Urinary bladder (tissue), 4 donors: Measurements from ENCODE around the gene VIM. TPM values are rescaled to one million over a fixed set of nuclear protein-coding genes. Genes with fewer than 3 reads are reported as not detected.

Experiments
- DNase-seq: peaks from one replicate; pipeline ENCODE4 v3.0.0-alpha.2; 2015; ENCODE audit errors: extremely low spot score
- H3K27ac ChIP-seq: one replicate; pipeline ENCODE4 v1.5.1; 2013; ENCODE audit warnings: low read depth, mild to moderate bottlenecking, moderate library complexity
- H3K36me3 ChIP-seq: one replicate; pipeline ENCODE4 v1.6.1; 2013; ENCODE audit warnings: mild to moderate bottlenecking, moderate library complexity; ENCODE audit not compliant: insufficient read depth
- H3K4me1 ChIP-seq: one replicate; pipeline ENCODE4 v1.6.1; 2013; ENCODE audit warnings: mild to moderate bottlenecking, moderate library complexity; ENCODE audit not compliant: insufficient read depth
- H3K4me3 ChIP-seq: one replicate; pipeline ENCODE4 v1.5.1; 2013; ENCODE audit warnings: low read depth, low read length
- WGBS: extraction: QIAGEN DNeasy Blood & Tissue Kit; methylation state at CpG from one replicate; pipeline ENCODE4 v1.1.7; 2013; 5-methylcytosine and 5-hydroxymethylcytosine counted together
- polyA plus RNA-seq: library from polyadenylated mRNA; stranded (reverse); fragments of 200-250 nt; gene quantifications from one replicate; pipeline ENCODE4 v1.2.3, GENCODE V29; 2013
- total RNA-seq: library from RNA; depleted of rRNA; stranded (reverse); fragments of >200 nt; gene quantifications from one replicate; pipeline ENCODE4 v1.2.3, GENCODE V29; 2014
- donor health status: healthy with polysubstance abuse.
- donor health status: healthy.

The VIM gene
- total and polyA plus RNA-seq, 2 donors = 1,379 to 1,825 TPM

- DNase-seq = peak; percentile 80
- Histone ChIP-seq H3K4me1 (no peaks in the 10 kb centered on the region), H3K4me3 (peak within 1 kb of the TSS; percentile 69), H3K27ac (peak within 1 kb of the TSS; percentile 90), H3K36me3 (no peaks in the 10 kb centered on the region)
- under 1% methylated on average over 60 of the region's 60 CpGs for WGBS
These were observed 26.9 kb upstream of the VIM start, which contains the start of gene TRDMT1 for GRCh38 chr10:17200912-17201793. Gene TRDMT1, minus strand, starts transcription at chr10:17201672. Its CDS starts 38 bp downstream, at chr10:17201634.

GRCh38 chr10:17201794-17202116, 26.3 kb upstream of the VIM start:
- Histone ChIP-seq H3K4me3 (peak overlapping the region; percentile 69), H3K27ac (peak overlapping the region; percentile 90), H3K4me1 (no peaks in the 10 kb centered on the region), H3K36me3 (no peaks in the 10 kb centered on the region)
- no peak for DNase-seq
- 22% methylated on average over 3 of the region's 3 CpGs for WGBS

- Histone ChIP-seq H3K36me3 (no peaks in the 10 kb centered on the region), H3K4me3 (no peak overlapping the region), H3K27ac (no peak overlapping the region), H3K4me1 (no peaks in the 10 kb centered on the region)
- DNase-seq = no peak
- WGBS = 98% methylated on average over 2 of the region's 2 CpGs
These were observed 25.5 kb upstream of the VIM start for GRCh38 chr10:17202506-17202905.

- Histone ChIP-seq H3K36me3 (no peaks in the 10 kb centered on the region), H3K4me1 (no peaks in the 10 kb centered on the region), H3K4me3 (no peak overlapping the region), H3K27ac (no peak overlapping the region)
- DNase-seq = no peak
- WGBS = 90% methylated on average over 4 of the region's 4 CpGs
These were observed 25.0 kb upstream of the VIM start for GRCh38 chr10:17202999-17203398.

- no peak overlapping the region for H3K27ac ChIP-seq
- 29% methylated on average over 3 of the region's 3 CpGs for WGBS
- no peaks in the 10 kb centered on the region for H3K4me1 ChIP-seq
- no peak for DNase-seq
- H3K36me3 ChIP-seq = no peaks in the 10 kb centered on the region
- H3K4me3 ChIP-seq = no peak overlapping the region
These were observed 24.6 kb upstream of the VIM start for GRCh38 chr10:17203416-17203815.

GRCh38 chr10:17206210-17206709, 21.8 kb upstream of the VIM start:
- Histone ChIP-seq H3K4me3 (no peak overlapping the region), H3K36me3 (no peaks in the 10 kb centered on the region), H3K4me1 (no peaks in the 10 kb centered on the region), H3K27ac (no peak overlapping the region)
- WGBS = 67% methylated on average over 7 of the region's 7 CpGs
- no peak for DNase-seq

- no peak for DNase-seq
- no peaks in the 10 kb centered on the region for H3K36me3 ChIP-seq
- H3K4me1 ChIP-seq = no peaks in the 10 kb centered on the region
- H3K4me3 ChIP-seq = no peak overlapping the region
- no peak overlapping the region for H3K27ac ChIP-seq
These were observed 19.6 kb upstream of the VIM start for GRCh38 chr10:17208476-17208875.

- WGBS = 82% methylated on average over 1 of the region's 1 CpG
- no peak for DNase-seq
- H3K36me3 ChIP-seq = no peaks in the 10 kb centered on the region
- no peak overlapping the region for H3K4me3 ChIP-seq
- no peak overlapping the region for H3K27ac ChIP-seq
- no peaks in the 10 kb centered on the region for H3K4me1 ChIP-seq
These were observed 18.7 kb upstream of the VIM start for GRCh38 chr10:17209302-17209701.

GRCh38 chr10:17209881-17210280, 18.2 kb upstream of the VIM start:
- no peak overlapping the region for H3K27ac ChIP-seq
- 75% methylated on average over 2 of the region's 2 CpGs for WGBS
- no peaks in the 10 kb centered on the region for H3K4me1 ChIP-seq

GRCh38 chr10:17210361-17210760, 17.7 kb upstream of the VIM start:
- Histone ChIP-seq H3K4me1 (no peaks in the 10 kb centered on the region), H3K36me3 (no peaks in the 10 kb centered on the region), H3K4me3 (no peak overlapping the region), H3K27ac (no peak overlapping the region)
- 49% methylated on average over 3 of the region's 3 CpGs for WGBS
- no peak for DNase-seq

More at GRCh38 chr10:17209881-17210280, 18.2 kb upstream of the VIM start:
- DNase-seq = no peak
- Histone ChIP-seq H3K4me3 (no peak overlapping the region), H3K36me3 (no peaks in the 10 kb centered on the region)

GRCh38 chr10:17212802-17213221, 15.2 kb upstream of the VIM start:
- no peak overlapping the region for H3K4me3 ChIP-seq
- no peak overlapping the region for H3K27ac ChIP-seq
- no peak for DNase-seq
- no peaks in the 10 kb centered on the region for H3K36me3 ChIP-seq
- no peaks in the 10 kb centered on the region for H3K4me1 ChIP-seq

GRCh38 chr10:17213646-17214349, 14.2 kb upstream of the VIM start:
- no peaks in the 10 kb centered on the region for H3K4me1 ChIP-seq
- no peak overlapping the region for H3K27ac ChIP-seq
- no peak overlapping the region for H3K4me3 ChIP-seq
- no peak for DNase-seq
- no peaks in the 10 kb centered on the region for H3K36me3 ChIP-seq
- 84% methylated on average over 2 of the region's 2 CpGs for WGBS

GRCh38 chr10:17214526-17214925, 13.5 kb upstream of the VIM start:
- H3K36me3 ChIP-seq = no peaks in the 10 kb centered on the region
- no peak for DNase-seq
- 70% methylated on average over 2 of the region's 2 CpGs for WGBS
- H3K4me1 ChIP-seq = no peaks in the 10 kb centered on the region
- peak overlapping the region; percentile 23 for H3K27ac ChIP-seq
- H3K4me3 ChIP-seq = no peak overlapping the region
